Astrocyte of the cerebellum (primary cell): ENCODE measurements around the gene RIPOR2.
"Not testable (repeated sequence)": the region's sequence is repeated elsewhere in the genome, so short reads cannot be mapped to it uniquely, and the experiment has no call there.

Source experiments
- DNase-seq: peaks from one replicate; pipeline ENCODE4 v3.0.0-alpha.2; 2011; ENCODE audit warnings: low read depth
- H3K4me3 ChIP-seq: 2 replicates; pipeline ENCODE4 v1.5.1; 2011; ENCODE audit warnings: mild to moderate bottlenecking, low read depth, low read length, moderate library complexity
- CTCF ChIP-seq: IDR thresholded peaks from 2 replicates; pipeline ENCODE4 v1.5.1; 2012; ENCODE audit warnings: low read length, low read depth, moderate library complexity, mild to moderate bottlenecking; ENCODE audit errors: missing control alignments
- in situ Hi-C: cut with HindIII; loops from 2 replicates; pipeline ENCODE4 v1.10.0; 2017; ENCODE audit warnings: low sequenced_read_pairs

RIPOR2 gene

DNA sequence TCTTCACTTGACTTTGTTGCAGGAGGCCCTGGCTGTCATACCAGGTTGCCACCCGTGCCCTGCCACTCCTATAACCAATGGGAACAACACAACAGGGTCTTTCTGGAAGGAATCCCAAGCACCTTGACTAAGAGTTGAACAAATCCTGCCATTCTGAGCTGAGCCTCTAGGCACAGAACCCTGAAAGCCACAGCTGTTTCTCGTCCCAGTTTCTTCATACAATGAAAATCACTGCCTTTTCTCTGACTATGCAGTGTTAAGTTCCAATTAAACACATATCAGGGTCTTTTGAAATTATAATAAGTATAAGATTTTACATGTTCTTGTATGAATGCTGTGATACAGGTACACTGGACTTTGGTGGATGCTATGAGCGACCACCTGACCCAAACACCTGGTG, 54.4 kb downstream of the RIPOR2 start:
- no peak for TF ChIP-seq CTCF
- DNase-seq = no peak
- H3K4me3 ChIP-seq = no peak overlapping the region
- in situ Hi-C loops = no loop called here

DNA sequence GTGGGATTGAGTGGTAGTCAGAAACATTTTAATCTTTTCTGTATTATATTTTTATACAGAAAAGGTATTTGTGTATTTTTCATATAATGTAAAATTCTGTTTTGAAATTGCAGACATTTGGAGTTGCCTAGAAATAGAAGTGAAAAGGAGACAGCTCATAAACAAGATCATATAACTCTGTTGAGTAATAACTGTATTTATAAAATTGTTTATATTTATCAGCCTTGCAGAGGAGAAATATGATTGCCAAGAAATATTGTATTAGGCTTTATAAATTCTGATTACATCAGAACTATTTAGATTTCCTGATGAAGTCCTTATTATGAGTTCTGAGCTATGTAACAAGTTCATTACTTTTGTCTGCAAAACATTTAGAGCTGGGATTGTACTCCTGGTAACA, 55.3 kb downstream of the RIPOR2 start:
- TF ChIP-seq CTCF = no peak
- H3K4me3 ChIP-seq = no peak overlapping the region
- in situ Hi-C loops = no loop called here
- no peak for DNase-seq

DNA sequence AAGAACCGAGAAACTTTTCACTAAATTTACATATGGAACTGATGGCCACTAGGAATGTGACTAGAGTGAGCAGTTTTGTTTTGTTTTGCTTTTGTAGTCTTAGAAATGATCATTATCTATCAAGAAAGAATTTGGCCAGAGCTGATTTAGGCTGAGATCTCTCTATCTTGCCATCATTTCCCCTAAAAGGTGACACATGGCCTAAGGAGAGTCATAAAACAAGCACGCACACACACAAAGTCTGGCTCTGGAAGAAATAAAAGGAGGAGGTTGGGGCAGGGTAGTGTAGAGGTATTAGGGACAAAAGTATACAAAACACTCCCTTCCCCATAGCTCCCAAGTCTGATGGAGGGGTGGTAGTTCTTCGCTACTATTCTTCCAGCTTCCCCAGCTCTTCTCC, 56.4 kb downstream of the RIPOR2 start:
- DNase-seq = no peak
- H3K4me3 ChIP-seq = no peak overlapping the region
- in situ Hi-C loops = no loop called here
- no peak for TF ChIP-seq CTCF

DNA sequence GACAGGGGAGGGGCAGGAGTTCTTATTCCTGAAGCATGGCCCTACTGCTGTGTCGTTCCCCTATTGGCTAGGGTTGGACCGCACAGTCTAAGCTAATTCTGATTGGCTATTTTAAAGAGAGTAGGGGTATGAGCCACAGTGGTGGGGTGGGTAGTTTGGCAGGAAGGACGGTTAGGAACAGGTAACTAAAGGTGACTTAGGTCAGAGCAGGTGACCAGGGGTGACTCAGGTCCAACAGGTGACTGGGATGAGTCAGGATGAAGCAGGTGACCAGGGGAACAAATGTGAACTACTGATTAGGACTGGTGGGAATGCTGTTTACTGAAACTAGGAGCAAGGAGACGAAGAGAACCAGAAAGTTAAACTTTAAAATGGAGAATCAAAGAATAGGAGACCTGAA, 58.0 kb downstream of the RIPOR2 start:
- H3K4me3 ChIP-seq, DNase-seq, in situ Hi-C loops: not testable (repeated sequence)

- in situ Hi-C loops = no loop called here
Observed at GRCh38 chr6:24876499-24877465, 59.0 kb downstream of the RIPOR2 start.

DNA sequence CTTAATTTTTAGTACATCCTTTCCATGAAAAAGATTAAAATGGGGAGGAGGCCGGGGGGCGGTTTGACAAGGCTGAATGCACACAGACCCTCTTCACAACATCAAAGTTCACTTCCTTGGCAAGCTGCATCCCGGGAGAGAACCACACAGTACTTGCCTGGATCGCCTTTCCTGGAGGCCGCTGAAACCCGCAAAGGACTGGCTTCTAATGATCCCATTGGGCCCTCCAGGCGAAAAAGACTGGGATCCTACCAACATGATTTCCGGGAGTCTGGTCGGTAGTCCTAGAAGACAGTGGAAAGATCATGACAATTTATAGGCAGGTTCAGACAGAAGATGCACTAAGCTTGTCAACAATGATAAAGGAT, 60.2 kb downstream of the RIPOR2 start:
- in situ Hi-C loops = no loop called here
- no peak overlapping the region for H3K4me3 ChIP-seq
- no peak for TF ChIP-seq CTCF
- DNase-seq = no peak

More at GRCh38 chr6:24876499-24877465, 59.0 kb downstream of the RIPOR2 start:
- DNase-seq = no peak
- TF ChIP-seq CTCF = no peak
- H3K4me3 ChIP-seq = no peak overlapping the region

GRCh38 chr6:24874776-24875533, 60.8 kb downstream of the RIPOR2 start:
- no peak for DNase-seq
- TF ChIP-seq CTCF = no peak

More at GRCh38 chr6:24874776-24875533, 60.8 kb downstream of the RIPOR2 start:
- no peak overlapping the region for H3K4me3 ChIP-seq
- in situ Hi-C loops = no loop called here
